ENCODE results near the gene SCN7A.
"Not testable (repeated sequence)": the region's sequence is repeated elsewhere in the genome, so short reads cannot be mapped to it uniquely, and the experiment has no call there.

Gene SCN7A

DNA sequence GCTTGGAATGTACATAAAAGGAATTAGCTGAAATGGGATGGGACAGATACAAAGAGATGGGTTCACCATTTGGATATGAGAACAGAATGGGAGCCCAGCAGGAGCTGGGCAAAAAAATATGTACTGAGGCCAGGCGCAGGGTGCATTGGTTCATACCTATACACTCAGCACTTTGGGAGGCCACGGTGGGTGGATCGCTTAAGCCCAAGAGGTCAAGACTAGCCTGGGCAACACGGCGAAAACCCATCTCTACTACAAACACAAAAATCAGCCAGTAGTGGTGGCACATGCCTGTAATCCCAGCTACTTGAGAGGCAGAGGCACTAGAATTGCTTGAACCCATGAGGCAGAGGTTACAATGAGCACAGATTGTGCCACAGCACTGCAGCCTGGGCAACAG, 30.4 kb downstream of the SCN7A start:
- no peak overlapping the region for H3K4me3 ChIP-seq (ENCODE audit: low read depth, low read length)
- no peak for TF ChIP-seq CTCF (IDR thresholded peaks at IDR 0.05; ENCODE audit: insufficient read depth, low read length, missing control alignments)
- POLR2A ChIA-PET: no interaction called here
- no peak for DNase-seq (ENCODE audit: low read depth, low spot score)
- CTCF ChIA-PET: interaction anchor here (1.0 kb wide), 1 partner anchor 335 kb away, joined by 3 read pairs; no protein-coding TSS in a partner anchor

GRCh38 chr2:166458674-166459073, 35.4 kb downstream of the SCN7A start:
- no peak overlapping the region for H3K4me3 ChIP-seq (ENCODE audit: low read depth, low read length)
- ChIA-PET POLR2A (no interaction called here), CTCF (no interaction called here)
- no peak for DNase-seq (ENCODE audit: low read depth, low spot score)
- no peak for TF ChIP-seq CTCF (IDR thresholded peaks at IDR 0.05; ENCODE audit: insufficient read depth, low read length, missing control alignments)

DNA sequence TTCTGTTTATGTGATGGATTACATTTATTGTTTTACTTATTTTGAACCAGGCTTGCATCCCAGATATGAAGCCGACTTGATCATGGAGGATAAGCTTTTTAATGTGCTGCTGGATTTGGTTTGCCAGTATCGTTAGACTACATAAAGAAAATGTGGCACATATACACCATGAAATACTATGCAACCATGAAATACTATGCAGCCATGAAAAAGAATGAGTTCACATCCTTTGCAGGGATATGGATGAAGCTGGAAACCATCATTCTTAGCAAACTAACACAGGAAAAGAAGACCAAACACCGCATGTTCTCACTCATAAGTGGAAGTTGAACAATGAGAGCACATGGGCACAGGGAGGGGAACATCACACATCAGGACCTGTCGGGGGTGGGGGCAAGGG, 38.2 kb downstream of the SCN7A start:
- DNase-seq (ENCODE audit: low read depth, low spot score); CTCF ChIA-PET; H3K4me3 ChIP-seq (ENCODE audit: low read depth, low read length); POLR2A ChIA-PET: not testable (repeated sequence)

DNA sequence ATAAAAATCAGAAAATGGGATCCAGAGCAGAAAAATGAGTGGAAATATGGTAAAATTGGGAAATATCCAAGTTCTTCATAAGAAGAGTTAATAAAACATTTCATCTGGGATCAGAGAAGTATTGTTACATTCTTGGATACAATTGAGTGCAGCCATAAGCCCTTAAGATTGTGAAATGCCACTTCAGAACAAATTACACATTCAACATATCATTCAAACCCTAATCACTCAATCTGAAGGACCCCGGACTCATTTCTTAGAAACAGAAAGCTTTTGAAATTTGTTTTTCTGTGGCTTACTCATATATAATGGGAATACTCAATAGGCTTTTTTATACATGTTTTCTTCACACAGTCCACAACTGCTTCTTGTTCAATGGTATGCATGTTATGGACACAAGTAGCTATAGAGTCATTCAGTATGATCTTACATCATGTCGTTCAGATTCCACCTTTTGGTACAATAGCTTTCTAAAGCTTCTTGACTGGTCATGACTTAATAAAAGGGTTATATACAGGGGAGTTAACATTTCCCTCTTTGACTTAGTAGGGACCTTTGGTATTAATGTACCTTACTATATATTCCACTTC, 39.9 kb downstream of the SCN7A start:
- POLR2A ChIA-PET: no interaction called here
- CTCF ChIA-PET: no interaction called here
- H3K4me3 ChIP-seq (ENCODE audit: low read depth, low read length): no peak overlapping the region
- no peak for TF ChIP-seq CTCF (IDR thresholded peaks at IDR 0.05; ENCODE audit: insufficient read depth, low read length, missing control alignments)
- DNase-seq (ENCODE audit: low read depth, low spot score): no peak

- no peak for TF ChIP-seq CTCF (IDR thresholded peaks at IDR 0.05; ENCODE audit: insufficient read depth, low read length, missing control alignments)
- no peak overlapping the region for H3K4me3 ChIP-seq (ENCODE audit: low read depth, low read length)
- no peak for DNase-seq (ENCODE audit: low read depth, low spot score)
- CTCF ChIA-PET: no interaction called here
- POLR2A ChIA-PET: interaction anchor here (0.5 kb wide), 1 partner anchor 20 kb away, joined by 3 read pairs; no protein-coding TSS in a partner anchor
These were observed 42.6 kb downstream of the SCN7A start for GRCh38 chr2:166451468-166451867.

DNA sequence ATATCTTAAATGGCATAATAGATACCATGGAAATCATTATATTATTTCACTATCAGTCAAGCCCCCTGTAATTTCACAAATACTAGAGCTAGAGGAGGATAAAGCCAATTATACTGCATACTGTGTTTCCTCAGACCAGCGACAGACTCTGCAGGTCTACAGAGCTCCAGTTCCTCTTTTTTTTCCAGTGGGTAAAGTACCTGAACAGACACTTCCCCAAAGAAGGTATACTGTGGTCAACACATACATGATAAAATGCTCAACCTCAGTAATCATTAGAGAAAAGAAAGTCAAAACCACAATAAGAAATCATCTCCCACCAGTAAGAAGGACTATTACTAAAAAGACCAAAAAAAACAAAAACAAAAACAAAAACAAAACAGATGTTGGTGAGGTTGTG, 44.6 kb downstream of the SCN7A start:
- ChIA-PET CTCF (no interaction called here), POLR2A (no interaction called here)
- DNase-seq (ENCODE audit: low read depth, low spot score): no peak
- TF ChIP-seq CTCF (IDR thresholded peaks at IDR 0.05; ENCODE audit: insufficient read depth, low read length, missing control alignments): no peak
- no peak overlapping the region for H3K4me3 ChIP-seq (ENCODE audit: low read depth, low read length)

- H3K4me3 ChIP-seq (ENCODE audit: low read depth, low read length): no peak overlapping the region
- DNase-seq (ENCODE audit: low read depth, low spot score): no peak
- TF ChIP-seq CTCF (IDR thresholded peaks at IDR 0.05; ENCODE audit: insufficient read depth, low read length, missing control alignments): no peak
- POLR2A ChIA-PET: no interaction called here
- CTCF ChIA-PET: no interaction called here
These were observed 45.9 kb downstream of the SCN7A start for GRCh38 chr2:166448106-166448505.

All from AG04449 (cell line).